ENCODE data around the gene HK3.

HK3 gene

DNA sequence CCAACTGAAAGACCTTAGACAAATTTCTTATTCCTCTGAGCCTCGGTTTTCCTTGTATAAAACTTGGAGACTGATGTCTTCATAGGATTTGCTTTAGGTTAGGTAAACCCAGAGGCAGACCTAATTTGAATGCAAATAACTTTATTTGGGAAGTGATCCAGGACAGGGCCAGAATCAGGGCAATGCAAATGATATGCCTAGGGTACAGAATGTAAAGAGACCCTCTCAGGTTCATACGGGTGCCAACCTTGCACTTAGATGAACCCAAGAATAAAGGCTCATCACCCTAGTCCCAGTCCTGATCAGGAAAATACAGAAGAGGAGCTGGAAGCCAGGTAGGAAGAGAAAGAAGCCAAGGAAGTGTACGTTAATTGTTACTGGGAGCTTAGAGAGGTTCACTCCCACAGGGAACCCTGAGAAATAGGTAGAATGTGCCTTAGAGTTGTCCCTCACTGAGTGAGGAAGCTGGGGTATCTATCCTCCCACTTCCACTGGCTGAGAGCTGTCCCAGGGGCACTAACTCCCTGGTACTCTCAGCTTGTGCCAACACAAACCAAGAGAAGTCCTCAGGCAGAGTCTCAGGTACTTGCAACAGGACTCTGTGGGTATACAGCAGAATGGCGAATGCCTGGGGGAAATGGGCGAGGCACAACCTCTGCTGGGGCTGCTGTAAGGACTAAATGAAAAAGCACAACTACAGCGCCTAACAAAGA lies 3.1 kb upstream of the HK3 start:
- no peak for DNase-seq

GRCh38 chr5:176901260-176902101 lies 2.3 kb upstream of the HK3 start:
- no peak for DNase-seq

DNA sequence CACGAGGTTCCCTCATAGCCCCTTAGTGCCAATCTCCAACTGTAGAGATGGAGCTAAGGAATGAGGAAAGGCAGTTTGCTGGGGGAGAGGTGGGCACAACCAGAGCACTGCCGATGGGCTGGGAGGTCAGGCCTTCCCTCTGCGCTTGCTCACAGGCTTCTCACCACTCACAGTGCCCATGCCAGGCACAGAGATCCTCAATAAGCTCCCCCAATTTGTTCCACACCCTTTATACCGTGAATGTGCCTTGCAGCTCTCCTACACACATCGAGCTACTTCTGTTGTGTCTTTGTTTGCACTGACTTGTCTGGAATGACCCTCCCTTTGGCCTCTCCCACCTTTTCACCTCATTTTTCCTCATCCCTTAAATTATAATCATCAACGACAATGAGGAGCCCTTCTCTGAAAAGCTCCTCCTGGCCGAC lies 1.6 kb upstream of the HK3 start:
- DNase-seq, result no peak

GRCh38 chr5:176899946-176900779 lies 1.0 kb upstream of the HK3 start:
- DNase-seq, result no peak

DNA sequence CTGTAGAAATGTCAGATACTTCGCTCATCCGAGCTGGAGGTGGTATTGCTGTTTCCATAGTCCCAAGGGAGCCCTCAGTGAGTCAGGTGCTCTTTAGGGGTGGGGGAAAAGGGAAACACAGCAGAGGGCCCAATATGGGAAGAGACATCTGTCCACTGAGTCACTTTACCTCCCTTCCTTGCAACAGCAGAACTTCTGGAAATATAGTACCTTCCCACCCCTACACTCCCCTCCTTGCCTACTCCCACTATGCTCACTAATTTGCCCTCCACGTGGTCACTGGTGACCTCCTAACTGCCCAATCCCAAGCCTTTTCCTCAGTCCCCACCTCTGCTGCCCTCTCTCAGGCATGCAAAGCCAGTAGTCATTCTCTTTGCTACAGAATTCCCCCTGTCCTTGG lies 1.9 kb downstream of the HK3 start:
- no peak for DNase-seq

DNA sequence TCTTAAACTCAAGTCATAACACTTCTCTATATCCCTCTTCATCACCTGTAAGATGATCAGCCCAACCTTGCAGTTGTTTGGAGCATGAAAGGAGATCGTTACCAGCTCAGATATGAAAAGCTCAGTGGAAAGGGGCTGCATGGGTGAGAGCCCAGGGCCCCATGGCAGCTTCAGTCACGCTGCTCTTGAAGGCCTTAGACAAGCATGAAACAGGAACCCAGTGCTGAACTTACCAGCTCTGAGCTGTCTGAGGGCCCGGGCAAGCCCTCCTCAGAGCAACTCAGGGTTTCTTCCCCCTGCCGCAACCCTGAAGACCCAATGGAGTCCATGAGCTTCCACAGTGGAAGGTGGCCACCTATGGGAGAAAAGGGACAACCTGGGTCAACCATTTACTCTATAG lies 3.3 kb downstream of the HK3 start:
- DNase-seq, result no peak

- DNase-seq, result no peak
Measured at GRCh38 chr5:176894298-176894697, 4.8 kb downstream of the HK3 start.

- DNase-seq, result no peak
Measured at GRCh38 chr5:176892663-176893062, 6.5 kb downstream of the HK3 start.

DNA sequence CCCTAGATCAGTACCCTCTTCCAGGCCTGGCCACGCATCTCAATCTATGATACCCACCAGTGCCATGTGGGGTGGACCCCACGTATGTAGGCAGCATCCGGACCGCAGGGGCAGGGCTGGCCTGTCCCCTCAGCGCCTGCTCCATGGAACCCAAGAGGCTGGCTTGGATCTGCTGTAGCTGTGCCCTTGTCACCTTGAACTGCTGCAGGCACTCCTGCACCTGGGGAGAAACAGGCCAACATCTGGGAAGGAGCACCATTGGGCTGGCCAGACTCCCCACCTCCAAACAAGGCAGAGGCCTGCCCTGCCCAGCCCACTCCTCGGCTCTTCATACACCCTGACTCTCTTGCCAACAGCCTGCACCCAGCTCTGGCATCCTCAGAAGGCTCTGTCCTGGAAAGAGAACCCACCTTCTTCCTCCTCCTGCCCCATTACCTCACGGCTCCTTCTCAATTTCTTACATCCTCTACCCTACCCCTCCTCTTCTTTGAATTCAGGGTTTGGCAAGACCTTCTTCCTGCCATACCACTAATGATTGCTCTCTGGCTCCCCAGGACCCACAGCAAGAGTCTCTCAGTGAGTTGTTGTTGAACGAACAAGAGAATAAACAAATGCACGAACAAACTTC lies 7.7 kb downstream of the HK3 start:
- no peak for DNase-seq

GRCh38 chr5:176890455-176891330 lies 8.5 kb downstream of the HK3 start:
- DNase-seq, result no peak

DNA sequence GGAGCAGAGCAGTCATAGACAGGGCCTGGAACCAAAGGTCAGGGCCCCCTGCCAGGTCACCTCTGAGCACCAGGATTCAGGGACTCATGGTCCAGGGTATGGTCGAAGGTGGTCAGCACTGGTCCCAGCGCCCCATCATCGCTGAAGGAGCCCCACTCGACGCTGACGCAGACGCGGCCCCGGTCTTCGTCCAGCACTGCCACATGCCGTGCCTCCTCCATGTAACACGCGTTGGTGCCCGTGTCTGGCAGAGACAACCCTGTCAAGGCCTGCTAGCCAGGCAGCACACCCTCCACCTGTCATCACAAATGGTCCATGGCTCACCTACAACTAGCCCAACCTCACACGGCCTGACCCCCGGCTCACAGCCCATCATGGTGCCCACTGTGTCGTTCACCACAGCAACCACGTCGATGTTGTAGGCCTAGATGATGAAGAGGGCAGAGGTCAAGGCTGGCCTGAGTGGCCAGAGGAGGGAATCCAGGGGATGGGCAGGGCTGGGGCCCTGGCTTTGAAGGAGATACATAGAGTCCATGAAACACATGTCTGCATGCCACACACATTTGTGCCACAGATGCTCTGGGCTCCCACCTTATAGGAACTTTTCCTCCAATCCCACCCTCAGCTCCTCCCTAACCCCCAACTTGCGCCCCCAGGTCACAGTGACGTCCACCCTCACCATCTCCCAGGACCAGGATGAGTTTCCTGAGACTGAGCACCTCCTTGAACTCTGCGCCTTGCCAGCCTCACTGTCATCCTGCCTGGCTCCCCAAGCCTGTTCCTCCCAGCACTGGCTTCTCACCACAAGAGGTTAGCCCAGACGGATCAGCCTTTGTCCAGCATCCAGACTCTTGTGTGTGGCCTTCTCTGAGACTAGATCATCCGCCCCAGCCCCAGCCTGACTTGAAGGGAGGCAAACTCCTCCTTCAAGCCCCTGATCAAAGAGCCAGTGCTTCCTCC lies 9.5 kb downstream of the HK3 start:
- DNase-seq, result no peak

- no peak for DNase-seq
Measured at GRCh38 chr5:176888865-176889165, 10.3 kb downstream of the HK3 start.

GRCh38 chr5:176888016-176888864 lies 10.9 kb downstream of the HK3 start:
- no peak for DNase-seq

DNA sequence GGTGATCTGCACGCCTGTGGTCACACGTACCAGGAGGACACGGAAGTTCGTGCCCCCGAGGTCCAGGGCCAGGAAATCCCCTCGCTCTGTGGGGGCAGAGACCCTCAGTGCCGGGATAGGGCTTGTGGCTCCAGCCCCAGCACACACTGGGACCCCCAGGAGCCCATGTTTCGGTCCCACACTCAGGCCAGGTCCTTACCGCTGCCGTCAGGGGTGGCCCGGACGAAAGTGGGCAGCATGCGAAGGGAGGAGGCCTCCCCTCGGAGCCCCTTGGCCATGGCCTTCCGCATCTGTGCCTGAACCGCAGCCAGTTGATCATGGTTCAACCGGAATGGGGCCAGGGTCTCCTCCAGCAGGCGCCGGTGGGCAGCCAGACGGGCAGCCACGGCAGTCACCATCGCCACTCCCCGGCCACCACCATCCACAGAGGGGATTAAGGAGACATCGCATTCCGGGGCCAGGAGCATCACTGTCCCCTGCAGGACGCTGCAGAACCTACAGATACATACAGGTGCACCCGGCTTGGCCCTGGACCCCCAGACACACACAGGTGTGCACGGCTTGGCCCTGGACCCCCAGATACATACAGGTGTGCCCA lies 11.8 kb downstream of the HK3 start:
- DNase-seq, result no peak

- DNase-seq, result no peak
Measured at GRCh38 chr5:176886336-176887251, 12.6 kb downstream of the HK3 start.

DNA sequence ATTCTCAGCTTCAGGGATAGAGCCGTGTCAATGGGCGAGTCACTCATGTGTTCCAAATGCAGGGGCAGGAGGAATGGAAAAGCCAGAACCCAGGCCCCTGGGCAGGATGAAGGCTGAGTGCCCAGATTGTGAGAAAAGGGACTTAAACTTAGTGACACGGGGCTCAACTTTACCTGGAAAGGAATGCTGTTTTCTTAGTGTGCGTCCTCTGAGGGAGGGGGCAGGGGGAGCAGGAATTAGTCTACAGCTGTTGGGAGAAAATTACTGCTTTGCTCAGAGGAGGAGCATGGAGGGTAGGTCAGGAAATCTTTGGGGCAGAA lies 14.6 kb downstream of the HK3 start:
- DNase-seq, result no peak

DNA sequence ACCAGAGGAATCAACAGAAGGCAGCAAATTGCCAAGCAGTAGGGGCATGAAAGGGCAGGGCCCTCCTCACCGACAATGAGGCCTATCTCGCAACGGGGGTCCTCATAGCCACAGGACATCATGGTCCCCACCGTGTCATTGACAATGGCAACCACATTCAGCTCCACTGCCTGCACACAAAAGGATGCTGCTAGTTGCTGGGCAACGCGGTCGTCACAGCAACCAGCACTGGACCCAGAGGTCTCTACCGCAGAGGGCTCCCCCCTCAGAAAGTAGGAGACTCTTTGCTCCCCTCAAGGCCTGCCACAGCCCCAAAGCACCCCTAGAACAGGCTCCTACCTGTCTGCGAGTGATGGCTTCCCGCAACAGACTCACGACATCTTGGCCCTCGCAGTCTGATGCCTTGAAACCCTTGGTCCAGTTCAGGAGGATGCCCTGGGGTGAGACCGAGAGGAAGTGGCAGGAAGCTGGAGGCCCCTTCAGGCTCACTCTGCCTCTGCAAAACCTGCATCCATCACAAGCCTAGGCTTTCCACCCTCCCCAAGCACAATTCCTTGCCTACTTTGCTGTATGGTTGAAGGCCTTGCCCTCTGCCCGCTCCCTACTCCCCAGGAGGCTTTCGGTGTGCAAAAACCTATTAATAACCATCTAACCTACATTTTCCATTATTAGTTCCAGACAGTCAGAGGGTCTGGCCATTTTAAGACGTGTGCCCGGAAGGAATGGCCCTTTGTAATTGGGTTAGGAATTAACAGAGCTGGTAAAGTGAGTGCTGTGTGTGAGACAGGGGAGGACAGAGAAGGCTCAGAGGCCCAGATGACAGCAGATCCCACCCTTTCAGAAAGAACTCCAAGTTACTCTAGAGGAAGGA lies 15.2 kb downstream of the HK3 start:
- no peak for DNase-seq

DNA sequence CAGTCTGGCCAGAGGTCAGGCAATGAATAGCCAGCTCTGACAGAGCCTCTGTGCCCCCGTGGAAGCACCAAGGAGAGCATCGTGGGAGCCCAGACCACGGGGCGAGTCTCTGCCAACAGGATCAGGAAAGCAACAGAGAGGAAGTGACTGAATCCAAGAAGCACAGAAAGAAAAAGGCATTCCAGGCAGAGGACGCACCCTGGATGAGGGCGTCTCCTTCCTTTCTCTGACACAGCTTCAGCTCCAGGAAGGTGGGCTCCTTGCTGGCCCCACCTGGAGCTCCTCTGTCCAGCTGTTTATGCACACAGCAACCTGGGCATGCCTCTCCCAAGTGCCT lies 16.6 kb downstream of the HK3 start:
- no peak for DNase-seq

Data from SIG-M5 (cell line).